ENCODE measurements around the gene TLR6. TPM values are rescaled to one million over a fixed set of nuclear protein-coding genes. Genes with fewer than 3 reads are reported as not detected.
"Not testable (repeated sequence)": the region's sequence is repeated elsewhere in the genome, so short reads cannot be mapped to it uniquely, and the experiment has no call there.

TLR6 gene
- total RNA-seq, 2 experiments from 2014 or later = 1.5 to 1.8 TPM

DNA sequence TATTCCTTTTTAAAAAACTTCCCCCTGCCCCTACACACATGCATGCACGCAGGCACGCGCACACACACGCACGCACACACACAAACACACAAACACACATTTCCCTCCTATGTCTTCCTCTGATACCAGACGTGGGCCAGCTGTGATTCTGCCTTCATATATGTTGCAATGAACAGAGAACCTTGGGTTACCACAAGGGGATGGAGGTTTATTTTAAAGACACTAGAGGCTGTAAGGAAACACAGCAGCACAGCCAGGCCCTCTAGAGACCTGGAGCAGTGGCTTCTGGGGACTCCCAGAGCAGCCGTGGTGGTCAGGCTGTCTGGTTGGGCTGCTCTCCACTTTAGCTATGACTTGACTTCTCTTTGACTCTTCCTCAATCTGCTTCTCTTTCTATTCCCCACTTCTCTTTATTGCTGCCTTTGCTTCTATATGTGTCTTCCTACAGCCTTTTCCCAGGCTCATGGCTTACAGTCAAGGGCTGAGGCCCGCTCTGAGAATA, 70.7 kb downstream of the TLR6 start:
- Mint-ChIP-seq H3K27me3 (no peaks in the 10 kb centered on the region), H3K9me3 (ENCODE audit: low read depth) (peaks cover 2% of the 10 kb centered on the region), H3K4me1 (peaks cover 5% of the 10 kb centered on the region), H3K27ac (no peak overlapping the region), H3K36me3 (ENCODE audit: low read depth) (no peaks in the 10 kb centered on the region), H3K4me3 (no peak overlapping the region)
- ChIA-PET CTCF (interaction anchor here (0.8 to 3.1 kb wide), 2 partner anchors 18 to 26 kb away, joined by 3 to 19 read pairs; partner anchors contain the start of gene TLR1), POLR2A (no interaction called here)
- ATAC-seq (no peak), DNase-seq (no peak)
- intact Hi-C loops (cut with DNase I, micrococcal nuclease) = no loop called here

DNA sequence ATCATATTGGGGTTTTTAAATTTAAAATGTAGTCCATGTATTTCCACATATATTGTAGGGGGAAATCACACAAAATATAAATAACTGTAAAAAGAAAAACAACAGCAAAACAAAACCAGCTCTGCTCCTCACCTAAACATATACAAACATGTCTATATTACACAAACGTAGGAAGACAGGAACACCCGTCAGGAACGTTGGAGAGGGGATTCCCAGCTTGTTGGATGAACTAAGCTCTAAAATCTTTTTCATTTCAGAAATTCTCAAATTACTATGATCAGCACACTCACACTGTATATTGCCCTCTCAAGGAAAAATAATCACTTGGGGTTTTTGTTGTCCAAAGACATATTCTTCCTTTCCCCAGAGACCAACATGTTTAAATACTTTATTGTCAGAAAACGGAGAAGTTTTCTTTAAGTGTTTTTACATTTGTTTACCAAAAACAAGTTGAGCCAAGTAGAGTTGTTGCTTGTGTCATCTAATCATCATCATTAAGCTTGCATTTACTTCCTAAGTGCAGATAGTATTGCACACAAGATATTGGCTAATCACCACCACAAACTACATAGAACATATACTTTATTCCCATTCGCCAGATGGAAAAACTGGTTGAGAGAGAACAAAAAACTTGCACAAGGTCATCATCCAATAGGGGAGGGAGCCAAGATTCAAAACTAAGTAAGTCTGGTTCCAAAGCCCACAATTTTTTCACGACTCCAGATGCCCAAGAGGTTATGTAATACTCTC, 71.4 kb downstream of the TLR6 start:
- Mint-ChIP-seq H3K9me3 (ENCODE audit: low read depth) (peaks cover 2% of the 10 kb centered on the region), H3K36me3 (ENCODE audit: low read depth) (no peaks in the 10 kb centered on the region), H3K4me1 (peaks cover 5% of the 10 kb centered on the region), H3K27ac (no peak overlapping the region), H3K4me3 (no peak overlapping the region), H3K27me3 (no peaks in the 10 kb centered on the region)
- DNase-seq (no peak), ATAC-seq (no peak)
- CTCF ChIA-PET = interaction anchor here (0.5 to 3.1 kb wide), 4 partner anchors 19 to 605 kb away, joined by 3 to 19 read pairs (median 4); no protein-coding TSS in a partner anchor
- intact Hi-C loops (cut with DNase I, micrococcal nuclease) = no loop called here
- POLR2A ChIA-PET = no interaction called here

GRCh38 chr4:38784141-38784540, 72.5 kb downstream of the TLR6 start:
- H3K27ac Mint-ChIP-seq = no peak overlapping the region
- no peaks in the 10 kb centered on the region for H3K9me3 Mint-ChIP-seq (ENCODE audit: low read depth)
- ChIA-PET CTCF (interaction anchor here (3.1 kb wide), 1 partner anchor 25 kb away, joined by 19 read pairs; no protein-coding TSS in a partner anchor), POLR2A (no interaction called here)
- H3K36me3 Mint-ChIP-seq (ENCODE audit: low read depth) = no peaks in the 10 kb centered on the region
- H3K27me3 Mint-ChIP-seq = no peaks in the 10 kb centered on the region
- intact Hi-C loops (cut with DNase I, micrococcal nuclease) = no loop called here
- no peak for ATAC-seq
- peaks cover 5% of the 10 kb centered on the region for H3K4me1 Mint-ChIP-seq
- DNase-seq = no peak
- H3K4me3 Mint-ChIP-seq = no peak overlapping the region

DNA sequence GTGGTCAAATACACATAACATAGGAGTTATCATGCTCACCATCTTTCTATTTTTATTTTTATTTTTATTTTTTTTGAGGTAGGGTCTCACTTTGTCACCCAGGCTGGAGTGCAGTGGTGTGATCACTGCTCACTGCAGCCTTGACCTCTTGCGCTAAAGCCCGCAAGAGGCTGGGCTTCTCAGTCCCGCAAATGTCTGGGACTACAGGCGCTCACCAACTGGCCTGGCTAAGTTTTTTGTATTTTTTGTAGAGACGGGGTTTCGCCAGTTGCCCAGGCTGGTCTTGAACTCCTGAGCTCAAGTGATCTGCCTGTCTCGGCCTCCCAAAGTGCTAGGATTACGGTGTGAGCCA, 73.5 kb downstream of the TLR6 start:
- DNase-seq = no peak
- no peak overlapping the region for H3K4me3 Mint-ChIP-seq
- no peaks in the 10 kb centered on the region for H3K36me3 Mint-ChIP-seq (ENCODE audit: low read depth)
- no peak overlapping the region for H3K27ac Mint-ChIP-seq
- intact Hi-C loops (cut with DNase I, micrococcal nuclease) = loop anchor here in 1 of 2 experiments (1.0 kb wide), 2 partner anchors 24 to 604 kb away; no protein-coding TSS in a partner anchor
- no peak for ATAC-seq
- ChIA-PET POLR2A (interaction anchor here (0.7 to 1.0 kb wide), 2 partner anchors 23 to 602 kb away, joined by 3 read pairs; no protein-coding TSS in a partner anchor), CTCF (interaction anchor here (0.6 to 4.1 kb wide), 31 partner anchors 9 to 606 kb away, joined by 3 to 99 read pairs (median 5); partner anchors contain the start of genes TLR1 and TLR6)
- no peaks in the 10 kb centered on the region for H3K27me3 Mint-ChIP-seq
- H3K9me3 Mint-ChIP-seq (ENCODE audit: low read depth) = no peaks in the 10 kb centered on the region
- H3K4me1 Mint-ChIP-seq = peaks cover 5% of the 10 kb centered on the region

DNA sequence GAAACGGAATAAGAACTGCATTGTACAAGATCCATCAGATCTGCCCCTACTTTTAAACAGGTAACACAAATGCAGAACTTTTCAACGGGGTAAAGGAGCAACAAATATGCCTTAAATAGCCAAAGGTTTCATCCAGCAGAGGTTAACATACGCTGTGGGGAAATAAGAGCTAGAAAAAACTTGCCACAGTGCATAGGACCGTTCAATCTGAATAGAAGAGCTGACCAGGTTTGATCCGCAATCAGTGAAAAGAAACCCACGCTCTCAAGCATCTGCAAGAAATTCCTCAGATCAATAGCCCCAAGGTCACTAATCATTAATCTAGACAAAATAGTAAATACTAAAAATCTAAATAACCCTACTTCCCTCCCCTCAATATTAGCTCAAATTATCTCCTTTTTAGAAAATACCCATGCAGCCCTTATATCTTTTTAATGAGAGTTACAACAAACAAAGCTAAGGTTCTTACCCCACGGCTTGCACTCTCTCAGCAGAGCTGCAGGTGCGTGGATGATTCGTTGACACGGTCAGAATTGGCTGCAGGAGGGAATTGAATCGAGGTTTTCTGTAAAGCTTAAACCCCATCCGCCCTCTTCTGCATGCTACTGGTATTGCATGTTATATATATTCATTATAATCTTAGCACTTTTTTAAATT, 74.0 kb downstream of the TLR6 start, which contains the start of gene TLR10:
Gene TLR10 (minus strand): TSS at position 539 of the 657 bp plus-strand sequence. CDS start 7,400 bp downstream, outside the sequence.
- POLR2A ChIA-PET = interaction anchor here (0.6 to 1.0 kb wide), 4 partner anchors 23 to 938 kb away, joined by 3 to 5 read pairs (median 4); no protein-coding TSS in a partner anchor
- H3K27ac Mint-ChIP-seq = no peak within 1 kb of the TSS
- ATAC-seq (peak; percentile 63), DNase-seq (peak; percentile 37)
- H3K36me3 Mint-ChIP-seq (ENCODE audit: low read depth) = no peaks in the 10 kb centered on the region
- H3K27me3 Mint-ChIP-seq = no peaks in the 10 kb centered on the region
- no peaks in the 10 kb centered on the region for H3K9me3 Mint-ChIP-seq (ENCODE audit: low read depth)
- peaks cover 5% of the 10 kb centered on the region for H3K4me1 Mint-ChIP-seq
- intact Hi-C loops (cut with DNase I, micrococcal nuclease) = loop anchor here in 1 of 2 experiments (1.0 kb wide), 2 partner anchors 23 to 603 kb away; no protein-coding TSS in a partner anchor
- no peak within 1 kb of the TSS for H3K4me3 Mint-ChIP-seq
- CTCF ChIA-PET = interaction anchor here (0.6 to 4.1 kb wide), 37 partner anchors 9 to 605 kb away, joined by 3 to 99 read pairs (median 5); partner anchors contain the start of genes TLR1 and TLR6

DNA sequence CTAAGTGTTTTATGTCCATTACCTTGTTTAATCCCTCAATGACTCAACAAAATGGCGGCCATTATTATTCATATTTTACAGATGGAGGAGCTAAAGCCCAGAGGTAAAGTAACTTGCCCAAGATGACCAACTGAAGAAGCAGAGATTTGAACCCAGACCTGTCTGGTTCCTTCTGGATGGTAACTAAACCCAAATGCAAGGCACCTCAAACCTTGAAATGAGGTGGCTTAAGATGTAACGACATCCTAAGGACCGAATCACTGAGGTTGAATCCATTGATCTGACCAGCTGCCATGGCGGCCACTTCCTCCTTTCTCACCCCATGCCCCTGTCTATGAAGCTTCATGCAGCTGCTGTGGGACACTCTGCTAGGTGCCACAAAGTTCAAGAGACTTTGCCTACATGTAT, 74.8 kb downstream of the TLR6 start:
- H3K9me3 Mint-ChIP-seq (ENCODE audit: low read depth) = no peaks in the 10 kb centered on the region
- DNase-seq (no peak), ATAC-seq (no peak)
- H3K36me3 Mint-ChIP-seq (ENCODE audit: low read depth) = no peaks in the 10 kb centered on the region
- no peak overlapping the region for H3K4me3 Mint-ChIP-seq
- intact Hi-C loops (cut with DNase I, micrococcal nuclease) = loop anchor here in 1 of 2 experiments (2.0 kb wide), 1 partner anchor 719 kb away; no protein-coding TSS in a partner anchor
- H3K27ac Mint-ChIP-seq = no peak overlapping the region
- POLR2A ChIA-PET = no interaction called here
- no peaks in the 10 kb centered on the region for H3K27me3 Mint-ChIP-seq
- CTCF ChIA-PET = interaction anchor here (0.7 to 4.1 kb wide), 25 partner anchors 9 to 605 kb away, joined by 3 to 99 read pairs (median 5); partner anchors contain the start of gene TLR1
- H3K4me1 Mint-ChIP-seq = peaks cover 5% of the 10 kb centered on the region

DNA sequence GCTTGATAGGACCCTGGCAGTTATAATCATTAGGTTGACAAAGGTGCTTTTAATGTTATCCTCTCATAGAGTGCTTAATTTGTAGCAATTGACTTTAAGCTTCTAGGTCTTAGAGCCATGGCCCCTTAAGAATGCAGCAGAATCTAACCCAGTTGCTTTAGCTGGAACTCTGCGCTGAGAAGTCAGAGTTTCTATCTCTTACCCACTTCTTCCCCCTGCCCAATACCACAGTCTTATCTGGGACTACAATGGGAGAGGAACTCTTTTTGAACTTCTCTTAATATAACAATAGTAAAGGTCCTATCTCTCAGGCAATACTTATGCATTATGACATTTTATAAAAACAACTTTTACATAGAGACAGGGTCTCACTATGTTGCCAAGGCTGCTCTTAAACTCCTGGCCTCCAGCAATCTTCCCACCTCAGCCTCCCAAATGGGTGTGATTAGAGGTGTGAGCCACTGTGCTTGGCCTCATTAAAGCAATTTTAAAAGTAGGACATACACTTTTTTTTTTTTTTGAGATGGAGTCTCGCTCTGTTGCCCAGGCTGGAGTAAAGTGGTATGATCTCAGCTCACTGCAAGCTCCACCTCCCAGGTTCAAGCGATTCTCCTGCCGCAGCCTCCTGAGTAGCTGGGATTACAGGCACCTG, 75.7 kb downstream of the TLR6 start:
- intact Hi-C loops (cut with DNase I, micrococcal nuclease) = loop anchor here in 1 of 2 experiments (2.0 kb wide), 1 partner anchor 718 kb away; no protein-coding TSS in a partner anchor
- Mint-ChIP-seq H3K9me3 (ENCODE audit: low read depth) (no peaks in the 10 kb centered on the region), H3K27me3 (no peaks in the 10 kb centered on the region), H3K4me3 (no peak overlapping the region), H3K27ac (no peak overlapping the region), H3K4me1 (peaks cover 5% of the 10 kb centered on the region), H3K36me3 (ENCODE audit: low read depth) (no peaks in the 10 kb centered on the region)
- POLR2A ChIA-PET = no interaction called here
- ATAC-seq = no peak
- DNase-seq = no peak
- CTCF ChIA-PET = interaction anchor here (0.7 to 4.1 kb wide), 11 partner anchors 9 to 1195 kb away, joined by 3 to 99 read pairs (median 5); partner anchors contain the start of gene TLR1

DNA sequence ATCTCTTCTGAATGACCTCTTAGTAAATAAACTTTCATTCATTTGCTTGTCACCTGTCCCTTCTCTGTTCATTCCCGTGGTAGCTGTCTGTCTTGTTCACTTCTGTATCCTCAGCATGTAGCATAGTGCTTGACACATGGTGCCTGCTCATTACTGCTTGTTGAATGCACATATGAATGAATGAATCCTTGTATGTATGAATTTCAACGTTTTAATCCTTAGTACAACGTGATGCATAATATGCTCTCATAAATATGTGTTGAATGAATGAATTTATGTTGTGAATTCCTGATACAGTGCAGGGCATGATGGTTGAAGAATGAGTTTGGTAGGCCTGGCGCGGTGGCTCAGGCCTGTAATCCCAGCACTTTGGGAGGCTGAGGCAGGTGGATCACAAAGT, 76.8 kb downstream of the TLR6 start:
- CTCF ChIA-PET = interaction anchor here (1.0 to 4.1 kb wide), 5 partner anchors 10 to 25 kb away, joined by 3 to 99 read pairs (median 5); no protein-coding TSS in a partner anchor
- Mint-ChIP-seq H3K4me3 (no peak overlapping the region), H3K9me3 (ENCODE audit: low read depth) (no peaks in the 10 kb centered on the region), H3K27ac (no peak overlapping the region), H3K4me1 (peaks cover 5% of the 10 kb centered on the region), H3K27me3 (no peaks in the 10 kb centered on the region), H3K36me3 (ENCODE audit: low read depth) (no peaks in the 10 kb centered on the region)
- DNase-seq (no peak), ATAC-seq (no peak)
- intact Hi-C loops (cut with DNase I, micrococcal nuclease) = loop anchor here in 1 of 2 experiments (2.0 kb wide), 1 partner anchor 717 kb away; no protein-coding TSS in a partner anchor
- POLR2A ChIA-PET = no interaction called here

DNA sequence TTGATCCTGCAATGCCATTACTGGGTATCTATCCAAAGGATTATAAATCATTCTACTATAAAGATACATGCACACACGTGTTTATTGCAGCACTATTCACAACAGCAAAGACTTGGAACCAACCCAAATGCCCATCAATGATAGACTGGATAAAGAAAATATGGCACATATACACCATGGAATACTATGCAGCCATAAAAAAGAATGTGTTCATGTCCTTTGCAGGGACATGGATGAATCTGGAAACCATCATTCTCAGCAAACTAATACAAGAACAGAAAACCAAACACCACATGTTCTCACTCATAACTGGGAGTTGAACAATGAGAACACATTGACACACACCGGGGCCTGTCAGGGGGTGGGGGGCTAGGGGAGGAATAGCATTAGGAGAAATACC, 78.7 kb downstream of the TLR6 start:
- DNase-seq; H3K27me3 Mint-ChIP-seq; POLR2A ChIA-PET; CTCF ChIA-PET; H3K9me3 Mint-ChIP-seq (ENCODE audit: low read depth); H3K27ac Mint-ChIP-seq; H3K4me3 Mint-ChIP-seq; H3K4me1 Mint-ChIP-seq; intact Hi-C loops (cut with DNase I, micrococcal nuclease); H3K36me3 Mint-ChIP-seq (ENCODE audit: low read depth); ATAC-seq: not testable (repeated sequence)

DNA sequence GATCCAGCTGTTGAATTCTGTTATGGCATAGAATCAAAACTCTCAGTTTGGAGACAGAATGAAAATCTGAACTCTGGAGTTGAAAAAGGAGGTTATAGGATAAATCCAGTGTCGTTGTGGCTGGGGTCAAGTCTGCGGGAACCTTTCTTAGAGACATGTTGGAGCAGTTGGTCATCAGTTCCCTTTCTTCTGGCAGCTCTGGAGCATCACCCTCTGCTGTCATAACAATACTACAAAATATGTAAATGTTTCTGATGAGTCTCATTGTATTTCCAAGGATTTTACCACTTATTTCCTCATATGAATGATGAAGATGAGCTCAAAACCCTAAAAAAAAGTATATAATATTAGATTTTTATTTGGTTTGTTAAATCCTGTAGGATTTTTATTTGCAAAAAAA, 81.3 kb downstream of the TLR6 start:
- Mint-ChIP-seq H3K9me3 (ENCODE audit: low read depth) (peaks cover 1% of the 10 kb centered on the region), H3K4me1 (no peaks in the 10 kb centered on the region), H3K36me3 (ENCODE audit: low read depth) (no peaks in the 10 kb centered on the region), H3K4me3 (no peak overlapping the region), H3K27me3 (peaks cover 2% of the 10 kb centered on the region), H3K27ac (no peak overlapping the region)
- DNase-seq = no peak
- intact Hi-C loops (cut with DNase I, micrococcal nuclease) = no loop called here
- ChIA-PET CTCF (interaction anchor here (2.7 kb wide), 1 partner anchor 16 kb away, joined by 19 read pairs; no protein-coding TSS in a partner anchor), POLR2A (no interaction called here)
- ATAC-seq = no peak

Measured in activated CD4-positive, alpha-beta T cell treated with anti-CD3 and anti-CD28 coated beads for 36 hours (primary cell).